ENCODE data around the gene TADA2B.

GRCh38 chr4:7048642-7049041, 5.5 kb downstream of the TADA2B start:
- TF ChIP-seq NR2C2 (CRISPR knock-in tag; IDR thresholded peaks at IDR 0.05), result no peak
- TF ChIP-seq RELA (CRISPR knock-in tag; IDR thresholded peaks at IDR 0.05; ENCODE audit: borderline replicate concordance), result no peak
- TF ChIP-seq GABPB1 (CRISPR knock-in tag; IDR thresholded peaks at IDR 0.05), result no peak
- no peak for TF ChIP-seq ETV6 (CRISPR knock-in tag; IDR thresholded peaks at IDR 0.05)
- no peak for TF ChIP-seq TCF7 (CRISPR knock-in tag; IDR thresholded peaks at IDR 0.05; ENCODE audit: low read depth)
- no peak for TF ChIP-seq ATF3 (CRISPR knock-in tag; conservative IDR thresholded peaks at IDR 0.05)

Data from WTC11 (cell line).